NCI-H524 treated with DMSO at 0.1 percent for 48 hours (cell line): Measurements from ENCODE around the gene PTGR2.
"Not testable (repeated sequence)": the region's sequence is repeated elsewhere in the genome, so short reads cannot be mapped to it uniquely, and the experiment has no call there.

ENCODE experiments used
- DNase-seq: peaks from one replicate; lab custom pipeline; 2025; lab: John Stamatoyannopoulos, UW

PTGR2 gene

GRCh38 chr14:73887318-73887616 is 35.6 kb downstream of the PTGR2 start:
- DNase-seq, result no peak

GRCh38 chr14:73887694-73888459 is 36.2 kb downstream of the PTGR2 start:
- no peak for DNase-seq

- DNase-seq, result no peak
Measured at GRCh38 chr14:73888460-73888725, 36.8 kb downstream of the PTGR2 start.

- DNase-seq, result no peak
Measured at GRCh38 chr14:73888971-73889370, 37.3 kb downstream of the PTGR2 start.

- no peak for DNase-seq
Measured at GRCh38 chr14:73889376-73889775, 37.7 kb downstream of the PTGR2 start.

GRCh38 chr14:73894180-73894687 is 42.6 kb downstream of the PTGR2 start:
- not testable (repeated sequence) for DNase-seq

- no peak for DNase-seq
Measured at GRCh38 chr14:73895939-73896338, 44.3 kb downstream of the PTGR2 start.

- no peak for DNase-seq
Measured at GRCh38 chr14:73896521-73896920, 44.9 kb downstream of the PTGR2 start.

- no peak for DNase-seq
Measured at GRCh38 chr14:73903028-73903427, 51.4 kb downstream of the PTGR2 start.

- no peak for DNase-seq
Measured at GRCh38 chr14:73909681-73910080, 58.0 kb downstream of the PTGR2 start.

- no peak for DNase-seq
Measured at GRCh38 chr14:73913256-73913655, 61.6 kb downstream of the PTGR2 start.

- no peak for DNase-seq
Measured at GRCh38 chr14:73916324-73916723, 64.7 kb downstream of the PTGR2 start.

GRCh38 chr14:73919457-73919856 is 67.8 kb downstream of the PTGR2 start:
- not testable (repeated sequence) for DNase-seq

GRCh38 chr14:73924337-73924736 is 72.7 kb downstream of the PTGR2 start:
- no peak for DNase-seq
